SU-DHL-6 (cell line): ENCODE data around the gene RYR2.

ENCODE experiments used
- H2AFZ ChIP-seq: fragments of 200-600 bp; sonication (generic); 2 replicates; pipeline ENCODE4 v1.6.1; 2014; ENCODE audit warnings: low read depth, mild to moderate bottlenecking, moderate library complexity, mixed read lengths, antibody characterized with exemption, low read length; ENCODE audit not compliant: severe bottlenecking
- H3F3A ChIP-seq: fragments of 200-600 bp; shearing (Covaris generic); 2 replicates; pipeline ENCODE4 v1.6.0; 2016; ENCODE audit warnings: antibody characterized with exemption, mild to moderate bottlenecking; ENCODE audit not compliant: insufficient read depth
- H3K27ac ChIP-seq: fragments of 200-600 bp; sonication (generic); 2 replicates; pipeline ENCODE4 v1.5.1; 2016; ENCODE audit warnings: low read depth, mild to moderate bottlenecking, low read length, moderate library complexity, mixed read lengths
- H3K27me3 ChIP-seq: fragments of 200-600 bp; sonication (generic), shearing (Covaris generic); 2 replicates; pipeline ENCODE4 v1.6.0; 2014; ENCODE audit warnings: mild to moderate bottlenecking, low read length
- H3K36me3 ChIP-seq: fragments of 200-600 bp; sonication (generic); 2 replicates; pipeline ENCODE4 v1.6.1; 2014; ENCODE audit warnings: mild to moderate bottlenecking, low read length, mixed read lengths
- H3K4me2 ChIP-seq: fragments of 300-600, 200-600 bp; shearing (Covaris generic), sonication (generic); 2 replicates; pipeline ENCODE4 v1.6.0; 2014; ENCODE audit warnings: low read length, low read depth, mild to moderate bottlenecking; ENCODE audit not compliant: poor library complexity, severe bottlenecking
- H3K4me3 ChIP-seq: fragments of 200-600 bp; sonication (generic); 2 replicates; pipeline ENCODE4 v1.5.1; 2014; ENCODE audit warnings: antibody characterized with exemption, low read length, mild to moderate bottlenecking, mixed read lengths; ENCODE audit not compliant: insufficient read depth, poor library complexity, severe bottlenecking
- H3K79me2 ChIP-seq: fragments of 200-600 bp; sonication (generic); 2 replicates; pipeline ENCODE4 v1.6.1; 2014; ENCODE audit warnings: mild to moderate bottlenecking, low read length, moderate library complexity; ENCODE audit not compliant: insufficient read depth
- H3K9ac ChIP-seq: fragments of 200-600 bp; sonication (generic); 2 replicates; pipeline ENCODE4 v1.7.0; 2014; ENCODE audit warnings: mild to moderate bottlenecking, low read length
- H3K9me2 ChIP-seq: fragments of 200-600 bp; sonication (generic); replicated peaks from 2 replicates; pipeline ENCODE4 v1.6.1; 2014; ENCODE audit warnings: low read length; ENCODE audit not compliant: insufficient read depth
- H3K9me3 ChIP-seq: fragments of 200-600 bp; sonication (generic); 2 replicates; pipeline ENCODE4 v1.6.1; 2014; ENCODE audit warnings: low read length, mixed read lengths; ENCODE audit not compliant: insufficient read depth
- H4K20me1 ChIP-seq: fragments of 200-600 bp; sonication (generic); 2 replicates; pipeline ENCODE4 v1.6.1; 2014; ENCODE audit warnings: low read depth, mild to moderate bottlenecking, antibody characterized with exemption, low read length, moderate library complexity, mixed read lengths
- EZH2phosphoT487 ChIP-seq: fragments of 200-600 bp; sonication (generic), shearing (Covaris generic); conservative IDR thresholded peaks from 2 replicates; pipeline ENCODE4 v1.6.1; 2018; ENCODE audit warnings: mild to moderate bottlenecking, antibody characterized with exemption, low read length, moderate library complexity, mixed read lengths
- TF ChIP-seq, protein P1 (sequence below): fragments of 200-600 bp; sonication (generic); IDR thresholded peaks from one replicate; pipeline ENCODE4 v1.5.1; 2017; ENCODE audit warnings: antibody characterized with exemption, mild to moderate bottlenecking, low read length, moderate library complexity; ENCODE audit not compliant: insufficient read depth, poor library complexity, severe bottlenecking

RYR2 gene

DNA sequence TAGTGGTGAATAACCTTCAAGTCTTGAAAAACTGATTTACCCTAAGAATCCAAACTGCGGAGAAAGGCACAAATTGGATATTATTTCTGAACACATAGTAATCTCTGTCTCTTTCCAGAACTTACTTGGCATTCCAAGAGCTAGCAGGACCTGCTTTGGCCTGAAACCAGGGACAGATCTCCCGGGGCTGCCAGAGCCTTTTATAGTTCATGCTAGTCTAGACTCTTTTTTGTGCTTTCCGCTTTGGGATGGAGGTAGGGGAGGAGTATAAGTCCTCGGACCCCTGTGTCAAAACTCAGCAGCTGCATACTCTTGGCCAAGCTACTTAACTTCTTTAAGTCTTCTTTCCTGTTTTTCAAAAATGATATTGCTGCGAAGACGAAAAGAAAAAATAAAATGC, 3.8 kb upstream of the RYR2 start:
- Histone ChIP-seq H3K9me3 (no peaks in the 10 kb centered on the region), H3K36me3 (no peaks in the 10 kb centered on the region), H3F3A (no peaks in the 10 kb centered on the region), H2AFZ (no peak overlapping the region), H3K4me2 (no peak overlapping the region), H3K27me3 (0 out of 2 replicates have a peak, but pooled peaks cover 7% of the 10 kb centered on the region), H3K9me2 (no peaks in the 10 kb centered on the region), H3K4me3 (no peak overlapping the region), H3K79me2 (no peaks in the 10 kb centered on the region), H3K27ac (no peak overlapping the region), H3K9ac (no peak overlapping the region), H4K20me1 (no peaks in the 10 kb centered on the region)
- TF ChIP-seq, protein P1, sequence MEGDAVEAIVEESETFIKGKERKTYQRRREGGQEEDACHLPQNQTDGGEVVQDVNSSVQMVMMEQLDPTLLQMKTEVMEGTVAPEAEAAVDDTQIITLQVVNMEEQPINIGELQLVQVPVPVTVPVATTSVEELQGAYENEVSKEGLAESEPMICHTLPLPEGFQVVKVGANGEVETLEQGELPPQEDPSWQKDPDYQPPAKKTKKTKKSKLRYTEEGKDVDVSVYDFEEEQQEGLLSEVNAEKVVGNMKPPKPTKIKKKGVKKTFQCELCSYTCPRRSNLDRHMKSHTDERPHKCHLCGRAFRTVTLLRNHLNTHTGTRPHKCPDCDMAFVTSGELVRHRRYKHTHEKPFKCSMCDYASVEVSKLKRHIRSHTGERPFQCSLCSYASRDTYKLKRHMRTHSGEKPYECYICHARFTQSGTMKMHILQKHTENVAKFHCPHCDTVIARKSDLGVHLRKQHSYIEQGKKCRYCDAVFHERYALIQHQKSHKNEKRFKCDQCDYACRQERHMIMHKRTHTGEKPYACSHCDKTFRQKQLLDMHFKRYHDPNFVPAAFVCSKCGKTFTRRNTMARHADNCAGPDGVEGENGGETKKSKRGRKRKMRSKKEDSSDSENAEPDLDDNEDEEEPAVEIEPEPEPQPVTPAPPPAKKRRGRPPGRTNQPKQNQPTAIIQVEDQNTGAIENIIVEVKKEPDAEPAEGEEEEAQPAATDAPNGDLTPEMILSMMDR = no peak
- no peak for TF ChIP-seq EZH2phosphoT487

DNA sequence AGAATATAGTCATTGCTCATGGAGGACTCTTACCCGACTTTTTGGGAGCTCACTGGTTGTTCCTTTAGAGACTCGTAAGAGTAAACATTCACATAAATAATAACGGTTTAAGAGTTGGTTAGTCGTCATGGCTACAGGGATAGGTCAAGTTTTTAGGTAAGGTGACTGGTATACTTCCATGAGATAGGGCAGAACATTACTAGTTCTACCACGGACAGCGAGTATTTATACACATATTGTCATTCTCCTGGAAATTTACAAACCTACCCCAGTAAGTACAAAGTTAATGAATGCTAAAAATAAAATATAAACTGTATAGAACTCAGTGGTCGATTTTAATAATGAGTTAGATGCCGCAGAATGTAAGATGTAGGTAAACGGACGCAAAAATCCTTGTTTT, 1.2 kb upstream of the RYR2 start:
- Histone ChIP-seq H3K27ac (no peak overlapping the region), H3K36me3 (no peaks in the 10 kb centered on the region), H3K79me2 (no peaks in the 10 kb centered on the region), H3K9me3 (no peaks in the 10 kb centered on the region), H3K4me3 (no peak overlapping the region), H3K27me3 (no peaks in the 10 kb centered on the region), H2AFZ (no peak overlapping the region), H3K9me2 (no peaks in the 10 kb centered on the region), H3F3A (no peaks in the 10 kb centered on the region), H4K20me1 (no peaks in the 10 kb centered on the region), H3K9ac (no peak overlapping the region), H3K4me2 (no peak overlapping the region)
- no peak for TF ChIP-seq EZH2phosphoT487
- TF ChIP-seq, protein P1 = no peak

DNA sequence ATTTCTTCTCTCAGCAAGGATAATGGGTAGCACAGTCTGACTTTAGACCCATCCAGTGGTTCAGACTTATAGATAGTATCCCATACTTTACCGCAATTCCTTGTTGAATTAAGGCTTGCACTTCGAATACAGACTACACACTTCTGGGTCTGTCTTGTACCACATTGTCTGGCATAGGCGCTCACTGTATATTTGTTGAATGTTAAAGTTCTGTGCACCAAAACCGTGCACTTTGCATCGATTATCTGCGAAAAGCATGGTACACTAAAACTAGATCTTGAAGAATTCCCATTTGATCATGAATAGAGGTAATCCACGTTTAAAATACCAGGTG, 556 bp upstream of the RYR2 start:
- no peaks in the 10 kb centered on the region for H3K79me2 ChIP-seq
- no peak overlapping the region for H3K4me2 ChIP-seq
- no peak overlapping the region for H2AFZ ChIP-seq
- no peaks in the 10 kb centered on the region for H3K9me2 ChIP-seq
- no peak overlapping the region for H3K9ac ChIP-seq
- H3K36me3 ChIP-seq = no peaks in the 10 kb centered on the region
- no peaks in the 10 kb centered on the region for H4K20me1 ChIP-seq
- H3K4me3 ChIP-seq = no peak overlapping the region
- H3K9me3 ChIP-seq = no peaks in the 10 kb centered on the region
- no peak for TF ChIP-seq EZH2phosphoT487
- TF ChIP-seq, protein P1 = no peak
- H3K27ac ChIP-seq = no peak overlapping the region
- H3F3A ChIP-seq = no peaks in the 10 kb centered on the region
- H3K27me3 ChIP-seq = no peaks in the 10 kb centered on the region

DNA sequence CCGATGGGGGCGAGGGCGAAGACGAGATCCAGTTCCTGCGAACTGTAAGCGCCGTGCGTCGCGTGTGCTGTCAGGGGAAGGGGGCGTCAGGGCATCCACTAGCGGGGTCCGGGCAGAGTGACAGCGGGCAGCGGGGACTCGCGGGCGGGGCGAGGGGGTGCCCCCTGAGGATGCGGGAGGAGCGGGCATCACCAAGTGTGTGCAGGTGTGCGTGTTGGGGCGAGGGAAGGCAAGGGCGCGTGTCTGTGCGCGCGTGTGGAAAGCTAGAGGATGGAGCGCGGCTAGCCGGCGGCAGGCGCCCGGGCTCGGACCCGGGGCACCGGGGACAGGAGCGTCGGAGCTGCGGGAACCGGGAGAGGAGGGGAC, 525 bp downstream of the RYR2 start:
- Histone ChIP-seq H3K4me2 (no peak overlapping the region), H3K9ac (no peak overlapping the region), H4K20me1 (no peaks in the 10 kb centered on the region), H3K36me3 (no peaks in the 10 kb centered on the region), H3K27me3 (no peaks in the 10 kb centered on the region), H3K4me3 (no peak overlapping the region), H3F3A (no peaks in the 10 kb centered on the region), H3K79me2 (no peaks in the 10 kb centered on the region), H3K27ac (no peak overlapping the region), H3K9me2 (no peaks in the 10 kb centered on the region), H2AFZ (no peak overlapping the region), H3K9me3 (no peaks in the 10 kb centered on the region)
- no peak for TF ChIP-seq EZH2phosphoT487
- TF ChIP-seq, protein P1 = no peak
